Fibroblast of peridontal ligament (primary cell): ENCODE results near the gene MMP10.

Experiments used
- DNase-seq: peaks from one replicate; pipeline ENCODE4 v3.0.0-alpha.2; 2010; ENCODE audit errors: extremely low read depth

Gene MMP10

DNA sequence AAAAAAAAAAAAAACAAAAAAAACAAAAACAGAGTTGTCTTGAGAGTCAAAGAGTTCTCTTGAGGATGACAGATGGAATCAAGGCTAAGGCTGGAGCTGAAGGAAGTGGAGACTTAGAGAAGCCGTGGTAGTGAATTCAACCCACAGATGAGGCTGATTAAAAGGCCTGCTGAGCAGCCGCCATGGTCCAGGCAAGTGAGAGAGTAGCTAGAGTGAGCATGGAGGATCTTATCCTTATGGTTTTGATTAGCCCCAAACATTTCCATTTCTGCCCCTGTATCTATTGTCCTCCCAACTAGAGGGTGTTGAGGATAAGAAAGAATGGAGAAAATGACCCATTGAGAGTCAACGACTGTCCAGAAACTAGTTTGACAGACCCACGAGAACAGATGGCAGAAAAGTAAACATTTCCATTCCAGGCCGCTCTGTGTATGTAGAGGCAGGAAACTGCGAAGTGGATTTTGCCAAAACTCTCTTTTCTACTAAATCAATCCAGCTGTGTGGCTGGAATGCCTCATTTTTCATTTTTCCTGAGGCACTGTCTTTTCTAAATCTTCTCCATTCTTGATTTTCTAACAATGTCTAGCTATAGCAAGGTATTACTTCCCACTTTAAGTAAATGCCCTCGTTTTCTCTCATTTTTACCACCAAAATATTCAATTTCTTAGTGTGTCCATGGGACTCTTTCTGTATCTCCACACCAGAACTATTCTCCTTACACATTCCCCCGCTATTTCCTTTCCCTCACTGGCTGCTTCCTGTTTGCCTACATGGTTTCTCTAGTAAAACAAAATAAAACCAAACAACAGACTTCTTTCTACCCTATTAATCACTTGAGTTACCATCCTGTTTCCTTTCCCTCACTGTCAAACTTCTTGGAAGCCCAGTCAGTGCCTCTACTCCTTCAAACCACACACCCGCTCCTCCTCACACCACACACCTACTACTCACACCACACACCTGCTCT is 50.3 kb downstream of the MMP10 start:
- peak; percentile 89 for DNase-seq

DNA sequence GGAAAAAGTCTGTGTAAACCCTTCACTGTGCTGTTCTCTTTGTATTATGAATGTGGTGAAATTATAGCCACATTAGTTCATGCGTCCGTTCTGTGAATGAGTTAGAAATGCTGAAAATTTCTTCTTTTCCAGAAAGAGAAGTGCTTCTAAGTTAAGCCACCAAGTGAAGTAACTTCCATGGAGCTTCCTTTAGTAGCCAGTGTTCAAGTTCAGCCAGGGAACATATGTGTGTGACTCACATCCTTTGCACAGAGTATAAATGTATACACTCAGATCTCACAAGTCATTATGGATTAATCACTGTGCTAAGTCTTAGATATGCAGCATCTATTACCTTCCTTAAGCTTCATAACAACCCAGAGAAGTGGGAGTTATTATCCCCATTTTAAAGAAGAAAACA is 52.5 kb downstream of the MMP10 start:
- DNase-seq: peak; percentile 63

DNA sequence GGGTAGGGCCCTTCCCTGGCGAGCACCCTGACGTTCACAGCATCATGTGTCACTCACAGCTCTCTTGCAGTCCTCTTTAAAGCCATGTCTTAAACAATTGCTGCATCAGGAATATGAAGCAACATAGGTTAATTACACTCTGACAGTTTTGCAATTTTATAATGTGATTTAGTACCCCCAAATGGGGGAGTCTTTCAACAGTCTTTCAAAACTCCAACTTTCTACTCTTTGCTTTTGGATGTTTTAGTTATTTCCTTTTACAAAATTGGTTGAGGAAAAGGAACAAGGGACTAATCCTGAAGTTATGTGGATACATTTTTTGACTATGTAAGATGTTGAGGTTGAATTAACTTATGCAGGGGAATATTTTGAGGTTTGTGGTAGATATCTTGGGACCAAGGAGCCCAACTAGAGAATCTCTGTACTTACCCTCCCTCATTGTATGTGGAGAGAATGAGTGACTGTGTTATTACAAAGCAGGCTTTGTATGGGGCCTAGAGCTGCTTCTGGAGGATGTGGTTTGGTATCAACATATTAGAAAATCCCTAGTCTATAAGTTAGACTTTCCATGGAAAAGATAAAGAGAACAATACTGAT is 55.4 kb downstream of the MMP10 start, which contains the start of gene MMP8:
MMP8 (minus strand) TSS at position 51 of the 597 bp plus-strand sequence. CDS start 99 bp downstream, outside the sequence.
- DNase-seq: peak; percentile 72

DNA sequence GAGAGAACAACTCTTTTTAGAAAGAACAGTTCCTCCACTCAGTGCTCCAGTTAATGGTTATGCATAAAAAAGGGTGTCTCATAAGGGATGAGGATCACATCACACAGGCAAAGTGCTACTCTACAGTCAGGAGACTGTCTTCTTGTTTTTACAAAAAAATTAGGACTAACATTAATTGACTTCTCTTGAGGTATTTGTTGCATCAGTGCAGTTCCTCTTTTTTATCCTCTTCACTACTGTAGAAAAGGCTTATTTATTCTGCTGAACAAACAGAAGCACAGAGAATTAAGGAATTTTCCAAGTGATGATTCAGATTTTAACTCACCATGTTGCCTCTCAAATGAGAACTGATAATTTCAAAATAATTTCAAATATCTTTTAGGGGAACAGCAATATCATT is 57.6 kb downstream of the MMP10 start:
- no peak for DNase-seq
